ENCODE results near the gene GPC5.

Gene GPC5

GRCh38 chr13:91744284-91744683, 345.9 kb downstream of the GPC5 start:
- no peak overlapping the region for H3K27ac ChIP-seq (ENCODE audit: extremely low read depth, low read depth, low read length)
- H3K36me3 ChIP-seq (ENCODE audit: control insufficient read depth in 2 of 2, insufficient read depth in 1 of 2, low read length in 2 of 2) = no peaks in the 10 kb centered on the region
- H3K4me1 ChIP-seq (ENCODE audit: control insufficient read depth, insufficient read depth, low read length) = no peaks in the 10 kb centered on the region
- H3K4me3 ChIP-seq (ENCODE audit: low read depth, low read length) = no peak overlapping the region
- TF ChIP-seq ZBTB17 (tag by site-specific recombination; IDR thresholded peaks at IDR 0.05) (no peak), ZNF16 (tag by site-specific recombination; IDR thresholded peaks at IDR 0.05; ENCODE audit: low read depth) (no peak), ZNF580 (tag by site-specific recombination; IDR thresholded peaks at IDR 0.05) (no peak), PATZ1 (tag by site-specific recombination; IDR thresholded peaks at IDR 0.05) (no peak), ZNF354C (tag by site-specific recombination; IDR thresholded peaks at IDR 0.05; ENCODE audit: borderline replicate concordance, low read depth) (no peak), BCL11B (tag by site-specific recombination; IDR thresholded peaks at IDR 0.05; ENCODE audit: low read depth) (no peak), ZNF555 (tag by site-specific recombination; conservative IDR thresholded peaks at IDR 0.05) (no peak), SP2 (tag by site-specific recombination; IDR thresholded peaks at IDR 0.05) (no peak), ZBTB26 (tag by site-specific recombination; optimal IDR thresholded peaks at IDR 0.05) (no peak), ZNF169 (tag by site-specific recombination; IDR thresholded peaks at IDR 0.05) (no peak), ZNF510 (tag by site-specific recombination; IDR thresholded peaks at IDR 0.05; ENCODE audit: insufficient replicate concordance) (no peak), ZNF10 (tag by site-specific recombination; IDR thresholded peaks at IDR 0.05) (no peak), ZNF302 (tag by site-specific recombination; IDR thresholded peaks at IDR 0.05; ENCODE audit: low read depth) (no peak), ZNF274 (IDR thresholded peaks at IDR 0.05; ENCODE audit: low read length) (no peak), ZNF274 (tag by site-specific recombination; IDR thresholded peaks at IDR 0.05; ENCODE audit: borderline replicate concordance) (no peak)
- CTCF ChIA-PET = interaction anchor here (1.7 kb wide), 1 partner anchor 21 kb away, joined by 3 read pairs; no protein-coding TSS in a partner anchor
- no peaks in the 10 kb centered on the region for H3K9me3 ChIP-seq (ENCODE audit: control insufficient read depth, insufficient read depth, low read depth, low read length)
- POLR2A ChIA-PET = no interaction called here

- CTCF ChIA-PET = no interaction called here
These were observed 347.5 kb downstream of the GPC5 start for GRCh38 chr13:91745967-91746366.

GRCh38 chr13:91747186-91747585, 348.8 kb downstream of the GPC5 start:
- Histone ChIP-seq H3K4me3 (ENCODE audit: low read depth, low read length) (no peak overlapping the region), H3K36me3 (ENCODE audit: control insufficient read depth in 2 of 2, insufficient read depth in 1 of 2, low read length in 2 of 2) (no peaks in the 10 kb centered on the region), H3K27ac (ENCODE audit: extremely low read depth, low read depth, low read length) (no peak overlapping the region), H3K4me1 (ENCODE audit: control insufficient read depth, insufficient read depth, low read length) (no peaks in the 10 kb centered on the region), H3K9me3 (ENCODE audit: control insufficient read depth, insufficient read depth, low read depth, low read length) (no peaks in the 10 kb centered on the region)
- POLR2A ChIA-PET = no interaction called here
- TF ChIP-seq HOXD13 (CRISPR knock-in tag; IDR thresholded peaks at IDR 0.05; ENCODE audit: borderline replicate concordance) = no peak
- TF ChIP-seq ZNF501 (tag by site-specific recombination; IDR thresholded peaks at IDR 0.05) = no peak
- TF ChIP-seq ZNF10 (tag by site-specific recombination; IDR thresholded peaks at IDR 0.05) = no peak
- no peak for TF ChIP-seq ZNF558 (tag by site-specific recombination; IDR thresholded peaks at IDR 0.05)
- no peak for TF ChIP-seq ZNF433 (tag by site-specific recombination; IDR thresholded peaks at IDR 0.05; ENCODE audit: low read depth)
- CTCF ChIA-PET = no interaction called here

More at GRCh38 chr13:91745967-91746366, 347.5 kb downstream of the GPC5 start:
- H3K4me3 ChIP-seq (ENCODE audit: low read depth, low read length) = no peak overlapping the region
- no peaks in the 10 kb centered on the region for H3K36me3 ChIP-seq (ENCODE audit: control insufficient read depth in 2 of 2, insufficient read depth in 1 of 2, low read length in 2 of 2)
- no peaks in the 10 kb centered on the region for H3K9me3 ChIP-seq (ENCODE audit: control insufficient read depth, insufficient read depth, low read depth, low read length)
- no peak for TF ChIP-seq ZXDB (tag by site-specific recombination; IDR thresholded peaks at IDR 0.05)
- POLR2A ChIA-PET = no interaction called here
- no peaks in the 10 kb centered on the region for H3K4me1 ChIP-seq (ENCODE audit: control insufficient read depth, insufficient read depth, low read length)
- no peak overlapping the region for H3K27ac ChIP-seq (ENCODE audit: extremely low read depth, low read depth, low read length)

Measured in HEK293 (cell line).